Measurements from ENCODE around the gene NLN. TPM values are rescaled to one million over a fixed set of nuclear protein-coding genes. Genes with fewer than 3 reads are reported as not detected.
A peak's percentile ranks its signal among the peaks of the same experiment; 100 is the strongest.

The NLN gene
- total and polyA plus RNA-seq, 12 donors: 1.5 to 17.4 (median 13.4) TPM

DNA sequence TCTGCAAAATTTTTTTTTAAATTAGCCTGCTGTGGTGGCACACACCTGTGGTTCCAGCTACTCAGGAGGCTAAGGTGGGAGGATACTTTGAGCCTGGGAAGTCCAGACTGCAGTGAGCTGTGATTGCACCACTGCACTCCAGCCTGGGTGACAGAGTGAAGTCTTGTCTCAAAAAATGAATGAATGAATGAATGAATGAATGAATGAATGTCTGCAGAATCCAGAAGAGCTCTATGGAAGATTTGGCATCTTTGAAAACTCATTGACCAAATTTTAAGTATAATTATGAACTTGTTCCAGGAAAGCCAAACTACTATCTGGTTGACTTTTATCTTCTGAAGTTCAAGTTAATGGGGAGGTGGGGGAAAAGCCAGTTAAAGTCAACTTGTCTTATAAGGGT lies 110.1 kb downstream of the NLN start:
- DNase-seq (no peak), ATAC-seq (no peak)
- Histone ChIP-seq H3K27ac (no peak overlapping the region), H3K27me3 (no peaks in the 10 kb centered on the region), H3K4me1 (peaks cover 0 to 6% (median 0%) of the 10 kb centered on the region in 9 donors), H3K9me3 (no peaks in the 10 kb centered on the region), H3K36me3 (no peaks in the 10 kb centered on the region), H3K4me3 (no peak overlapping the region)
- intact Hi-C loops (cut with DNase I): no loop called here
- TF ChIP-seq, protein P1, sequence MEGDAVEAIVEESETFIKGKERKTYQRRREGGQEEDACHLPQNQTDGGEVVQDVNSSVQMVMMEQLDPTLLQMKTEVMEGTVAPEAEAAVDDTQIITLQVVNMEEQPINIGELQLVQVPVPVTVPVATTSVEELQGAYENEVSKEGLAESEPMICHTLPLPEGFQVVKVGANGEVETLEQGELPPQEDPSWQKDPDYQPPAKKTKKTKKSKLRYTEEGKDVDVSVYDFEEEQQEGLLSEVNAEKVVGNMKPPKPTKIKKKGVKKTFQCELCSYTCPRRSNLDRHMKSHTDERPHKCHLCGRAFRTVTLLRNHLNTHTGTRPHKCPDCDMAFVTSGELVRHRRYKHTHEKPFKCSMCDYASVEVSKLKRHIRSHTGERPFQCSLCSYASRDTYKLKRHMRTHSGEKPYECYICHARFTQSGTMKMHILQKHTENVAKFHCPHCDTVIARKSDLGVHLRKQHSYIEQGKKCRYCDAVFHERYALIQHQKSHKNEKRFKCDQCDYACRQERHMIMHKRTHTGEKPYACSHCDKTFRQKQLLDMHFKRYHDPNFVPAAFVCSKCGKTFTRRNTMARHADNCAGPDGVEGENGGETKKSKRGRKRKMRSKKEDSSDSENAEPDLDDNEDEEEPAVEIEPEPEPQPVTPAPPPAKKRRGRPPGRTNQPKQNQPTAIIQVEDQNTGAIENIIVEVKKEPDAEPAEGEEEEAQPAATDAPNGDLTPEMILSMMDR (IDR thresholded peaks at IDR 0.05): no peak

DNA sequence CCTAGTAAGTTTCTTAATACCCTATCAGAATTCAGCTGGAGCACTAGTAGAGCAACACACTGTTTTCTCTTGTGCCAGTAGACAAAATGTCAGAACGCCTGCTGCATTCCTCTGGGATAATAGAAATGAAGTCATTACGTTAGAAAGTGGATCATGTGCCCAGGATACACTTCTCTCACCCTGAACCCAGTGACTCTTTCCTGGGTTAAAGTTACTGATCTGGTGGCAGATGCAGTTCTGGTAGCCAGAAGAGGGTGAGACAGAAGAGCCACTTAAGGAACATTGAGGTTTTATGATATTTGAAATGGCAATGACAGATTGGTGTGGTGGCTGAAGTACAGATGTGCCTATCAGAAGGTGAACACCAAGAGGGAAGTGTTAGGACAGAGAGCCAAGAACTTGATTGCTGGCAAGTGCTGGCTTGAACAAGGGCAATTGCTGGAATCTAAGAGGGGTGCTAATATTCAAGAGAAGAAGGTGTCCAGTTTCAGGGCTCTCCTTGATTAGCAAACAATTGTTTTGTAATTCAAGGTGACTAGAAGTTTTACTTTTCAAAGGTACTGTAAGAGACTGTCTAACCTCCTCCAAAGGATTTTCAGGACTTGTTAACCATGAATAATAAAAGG lies 110.7 kb downstream of the NLN start:
- H3K4me3 ChIP-seq: no peak overlapping the region
- H3K27me3 ChIP-seq: no peaks in the 10 kb centered on the region
- H3K4me1 ChIP-seq: peaks cover 0 to 6% (median 0%) of the 10 kb centered on the region in 9 donors
- TF ChIP-seq, protein P1 (IDR thresholded peaks at IDR 0.05): no peak
- DNase-seq (no peak), ATAC-seq (peak in 1 of 8 donors; percentile 67)
- intact Hi-C loops (cut with DNase I): no loop called here
- WGBS, 2 donors: 45 to 58% methylated on average over 2 of the region's 2 CpGs
- no peaks in the 10 kb centered on the region for H3K36me3 ChIP-seq
- H3K27ac ChIP-seq: no peak overlapping the region
- H3K9me3 ChIP-seq: no peaks in the 10 kb centered on the region

DNA sequence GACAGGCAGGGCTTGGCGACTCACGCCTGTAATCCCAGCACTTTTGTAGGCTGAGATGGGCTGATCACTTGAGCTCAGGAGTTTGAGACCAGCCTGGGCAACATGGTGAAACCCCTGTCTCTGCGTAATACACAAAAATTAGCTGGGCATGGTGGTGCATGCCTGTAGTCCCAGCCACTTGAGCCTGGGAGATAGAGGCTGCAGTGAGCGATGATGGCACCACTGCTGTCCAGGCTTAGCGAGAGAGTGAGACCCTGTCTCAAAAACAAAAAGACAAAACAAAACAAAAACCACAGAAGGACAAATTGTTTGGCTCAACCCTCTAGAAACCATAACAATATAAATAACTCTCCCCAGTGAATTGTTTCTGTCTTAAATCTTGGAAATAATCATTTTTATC lies 111.8 kb downstream of the NLN start:
- TF ChIP-seq, protein P1 (IDR thresholded peaks at IDR 0.05): no peak
- Histone ChIP-seq H3K27me3 (no peaks in the 10 kb centered on the region), H3K4me1 (no peaks in the 10 kb centered on the region), H3K36me3 (no peaks in the 10 kb centered on the region), H3K9me3 (no peaks in the 10 kb centered on the region), H3K4me3 (no peak overlapping the region), H3K27ac (no peak overlapping the region)
- WGBS, 2 donors: 88 to 91% methylated on average over 5 of the region's 5 CpGs
- intact Hi-C loops (cut with DNase I): no loop called here
- ATAC-seq: no peak
- no peak for DNase-seq

DNA sequence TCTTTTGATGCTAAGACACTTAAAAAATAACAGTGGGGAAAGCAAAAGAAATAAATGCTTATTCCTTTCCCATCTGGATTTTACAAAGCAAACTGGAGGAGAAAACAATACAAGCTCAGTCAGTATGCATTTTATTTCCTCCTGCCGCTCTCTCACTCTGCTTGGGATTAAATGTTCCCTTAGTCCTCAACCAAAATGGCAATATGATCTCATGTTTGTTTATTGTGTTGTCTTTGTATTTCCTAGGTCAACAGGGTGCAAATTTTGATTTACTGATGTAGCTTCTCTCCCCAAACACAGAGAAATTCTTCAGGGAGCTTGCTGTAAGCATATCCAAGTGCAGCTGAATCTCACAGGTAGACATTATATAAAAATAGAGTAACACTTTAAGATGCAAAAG lies 112.3 kb downstream of the NLN start:
- Histone ChIP-seq H3K27me3 (no peaks in the 10 kb centered on the region), H3K9me3 (no peaks in the 10 kb centered on the region), H3K4me3 (no peak overlapping the region), H3K27ac (no peak overlapping the region), H3K4me1 (no peaks in the 10 kb centered on the region), H3K36me3 (no peaks in the 10 kb centered on the region)
- TF ChIP-seq, protein P1 (IDR thresholded peaks at IDR 0.05): no peak
- DNase-seq (no peak), ATAC-seq (no peak)
- 97 to 100% methylated on average over 1 of the region's 1 CpG for WGBS, 2 donors
- intact Hi-C loops (cut with DNase I): no loop called here
